WI38 (cell line): Measurements from ENCODE around the gene DPY19L1.

Experiments
- H3K4me3 ChIP-seq: 2 replicates; pipeline ENCODE4 v1.5.1; 2011; ENCODE audit warnings: low read depth, mild to moderate bottlenecking, control low read depth, low read length
- TF ChIP-seq, protein P1 (sequence below): IDR thresholded peaks from 2 replicates; pipeline ENCODE4 v1.5.1; 2012; ENCODE audit warnings: low read depth, mild to moderate bottlenecking, control low read depth, low read length

Gene DPY19L1

DNA sequence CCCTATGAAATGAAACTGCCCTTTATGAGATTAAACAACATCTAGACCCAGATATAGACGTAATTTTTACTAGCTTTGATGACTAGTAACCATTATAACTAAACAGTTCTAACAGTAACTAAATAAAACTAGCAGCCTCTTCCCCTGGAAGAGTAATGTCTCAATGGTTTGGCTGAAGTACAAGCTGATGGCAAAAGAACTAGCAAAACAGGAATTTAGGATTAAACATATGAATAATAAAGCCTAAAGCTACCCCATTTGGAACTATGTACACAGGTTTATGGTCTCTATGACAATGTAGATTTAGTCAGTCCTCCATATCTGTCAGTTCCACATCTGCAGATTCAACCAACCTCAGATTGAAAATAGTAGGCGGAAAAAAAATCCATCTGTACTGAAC, 6.4 kb downstream of the DPY19L1 start:
- no peak overlapping the region for H3K4me3 ChIP-seq
- TF ChIP-seq, protein P1, sequence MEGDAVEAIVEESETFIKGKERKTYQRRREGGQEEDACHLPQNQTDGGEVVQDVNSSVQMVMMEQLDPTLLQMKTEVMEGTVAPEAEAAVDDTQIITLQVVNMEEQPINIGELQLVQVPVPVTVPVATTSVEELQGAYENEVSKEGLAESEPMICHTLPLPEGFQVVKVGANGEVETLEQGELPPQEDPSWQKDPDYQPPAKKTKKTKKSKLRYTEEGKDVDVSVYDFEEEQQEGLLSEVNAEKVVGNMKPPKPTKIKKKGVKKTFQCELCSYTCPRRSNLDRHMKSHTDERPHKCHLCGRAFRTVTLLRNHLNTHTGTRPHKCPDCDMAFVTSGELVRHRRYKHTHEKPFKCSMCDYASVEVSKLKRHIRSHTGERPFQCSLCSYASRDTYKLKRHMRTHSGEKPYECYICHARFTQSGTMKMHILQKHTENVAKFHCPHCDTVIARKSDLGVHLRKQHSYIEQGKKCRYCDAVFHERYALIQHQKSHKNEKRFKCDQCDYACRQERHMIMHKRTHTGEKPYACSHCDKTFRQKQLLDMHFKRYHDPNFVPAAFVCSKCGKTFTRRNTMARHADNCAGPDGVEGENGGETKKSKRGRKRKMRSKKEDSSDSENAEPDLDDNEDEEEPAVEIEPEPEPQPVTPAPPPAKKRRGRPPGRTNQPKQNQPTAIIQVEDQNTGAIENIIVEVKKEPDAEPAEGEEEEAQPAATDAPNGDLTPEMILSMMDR = no peak

DNA sequence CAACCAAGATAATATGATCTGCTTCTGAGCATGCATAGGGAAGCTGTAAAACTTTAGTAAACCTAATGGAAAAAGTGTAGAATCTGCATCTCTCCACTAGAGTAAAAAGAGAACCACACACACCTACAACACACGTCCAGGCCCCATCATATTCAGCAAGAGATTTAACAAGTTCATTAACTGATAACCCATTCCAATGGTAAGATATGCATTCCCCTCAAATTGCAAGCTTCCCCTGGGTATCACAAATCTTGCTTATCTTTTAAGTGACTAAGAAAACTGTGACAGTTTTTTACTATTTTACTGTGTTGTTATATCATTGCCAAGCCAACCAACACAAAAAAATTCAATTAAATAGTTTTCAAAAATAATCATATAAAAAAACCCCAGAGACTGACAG, 8.0 kb downstream of the DPY19L1 start:
- TF ChIP-seq, protein P1 = no peak
- H3K4me3 ChIP-seq = no peak overlapping the region

DNA sequence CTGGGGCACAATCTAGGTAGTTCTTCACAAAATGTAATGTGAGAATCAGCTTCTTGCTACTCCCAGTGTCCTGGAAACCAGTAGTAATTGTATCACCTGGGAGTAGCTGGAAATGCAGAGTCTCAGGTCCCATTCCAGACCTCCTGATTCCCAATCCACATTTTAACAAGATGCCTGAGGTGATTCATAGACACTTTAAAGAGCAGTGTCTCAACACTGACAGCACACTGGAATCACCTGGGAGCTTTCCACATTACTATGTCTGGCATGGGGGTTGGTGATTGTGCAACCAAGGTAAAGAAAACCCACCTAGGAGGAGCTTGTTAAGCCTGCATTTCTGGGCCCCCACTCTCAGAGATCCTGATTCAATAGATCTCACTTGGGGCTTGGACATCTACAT, 11.1 kb downstream of the DPY19L1 start:
- TF ChIP-seq, protein P1 = no peak
- no peak overlapping the region for H3K4me3 ChIP-seq

DNA sequence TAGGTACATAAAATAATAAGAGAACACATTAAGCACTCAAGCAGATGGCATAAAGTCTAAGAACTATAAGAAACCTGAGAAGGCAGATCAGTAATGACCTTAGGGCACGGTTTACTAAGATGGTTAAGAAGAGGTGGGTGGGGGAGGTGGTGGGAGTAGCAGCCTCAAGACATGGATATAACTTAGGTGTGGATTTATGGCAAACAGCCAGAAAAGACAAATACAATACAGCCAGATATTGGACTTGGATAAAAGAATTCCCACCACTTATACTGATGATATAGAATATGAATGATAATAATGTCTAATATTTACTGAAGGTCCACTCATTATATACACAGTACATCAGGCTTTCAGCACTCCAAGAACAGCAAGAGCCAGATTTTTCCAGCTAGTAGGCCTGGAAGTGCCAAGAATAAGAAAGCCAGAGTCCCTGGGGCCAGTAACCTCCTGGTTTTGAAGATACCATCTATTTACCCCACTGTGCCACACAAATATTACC, 11.9 kb downstream of the DPY19L1 start:
- no peak overlapping the region for H3K4me3 ChIP-seq
- TF ChIP-seq, protein P1 = no peak

DNA sequence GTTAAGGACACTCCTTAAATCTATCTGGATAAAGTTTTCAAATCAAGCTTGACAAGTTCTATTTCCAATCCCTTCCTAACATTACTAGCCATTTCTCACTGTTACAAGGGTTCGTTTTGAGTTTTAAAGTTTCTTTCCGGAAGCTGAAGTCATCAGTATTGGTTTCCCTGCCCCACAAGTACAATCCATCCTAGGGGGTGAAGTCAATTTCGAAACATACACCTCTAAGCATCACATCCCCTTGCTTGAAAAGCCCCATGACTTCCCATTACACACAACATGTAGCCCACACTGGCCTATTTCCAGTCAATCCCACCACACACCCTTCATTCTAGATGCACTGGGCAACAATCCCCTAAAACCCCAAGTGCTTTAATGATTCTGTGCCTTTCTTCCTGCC, 13.0 kb downstream of the DPY19L1 start:
- TF ChIP-seq, protein P1 = no peak
- H3K4me3 ChIP-seq = no peak overlapping the region

DNA sequence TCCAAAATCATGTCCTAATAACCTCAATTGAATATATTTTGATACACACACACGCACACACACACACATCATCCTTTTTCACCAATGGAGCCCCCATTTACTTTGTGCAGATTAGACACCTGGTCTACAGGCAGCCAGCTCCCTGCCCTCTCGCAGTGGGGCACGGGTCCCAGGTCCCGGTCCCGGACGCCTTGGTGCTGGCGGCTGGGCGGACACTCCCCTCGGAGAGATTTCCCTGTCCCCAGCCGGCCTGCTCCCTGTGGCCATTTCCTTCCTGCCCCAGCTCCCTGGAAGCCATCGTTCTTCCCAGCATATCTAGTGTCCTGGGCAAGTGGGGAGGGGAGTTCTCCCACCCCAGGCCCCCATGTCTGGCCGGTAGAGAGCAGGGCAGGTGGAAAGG, 14.6 kb downstream of the DPY19L1 start:
- TF ChIP-seq, protein P1 = no peak
- H3K4me3 ChIP-seq = no peak overlapping the region

DNA sequence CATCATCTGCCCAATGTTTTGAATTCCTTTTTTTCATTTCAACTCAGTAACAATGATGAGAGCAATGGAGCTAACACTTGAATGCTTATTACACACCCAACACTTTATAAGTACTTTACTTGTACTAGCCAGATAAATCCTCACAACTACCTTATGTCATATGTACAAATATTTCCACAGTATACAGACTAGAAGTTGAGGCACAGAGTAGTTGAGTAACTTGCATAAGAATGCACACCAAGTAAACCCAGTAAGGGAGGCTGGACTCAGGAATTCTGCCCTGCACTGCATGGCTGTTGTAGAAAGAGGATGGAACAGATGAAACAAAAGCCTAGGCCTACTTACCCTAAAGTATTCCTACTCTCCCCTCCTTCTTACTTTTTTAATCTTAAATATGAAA, 15.8 kb downstream of the DPY19L1 start:
- TF ChIP-seq, protein P1 = no peak

More for the DNA sequence above, 15.8 kb downstream of the DPY19L1 start:
- H3K4me3 ChIP-seq = no peak overlapping the region
